Upper lobe of right lung (tissue), 1 donor: Measurements from ENCODE around the gene TRIM47. TPM values are rescaled to one million over a fixed set of nuclear protein-coding genes. Genes with fewer than 3 reads are reported as not detected.
A peak's percentile ranks its signal among the peaks of the same experiment; 100 is the strongest.

ENCODE experiments used
- ATAC-seq: fragments of 200-7000 bp; cut with Tn5 transposase; one replicate; pipeline ENCODE4 v1.9.1; 2020; ENCODE audit warnings: mild to moderate bottlenecking, moderate library complexity
- DNase-seq: peaks from one replicate; pipeline ENCODE4 v3.0.0-alpha.2; 2020
- H3K27ac ChIP-seq: fragments of 200-600 bp; one replicate; pipeline ENCODE4 v1.8.0; 2022
- H3K27me3 ChIP-seq: fragments of 200-600 bp; one replicate; pipeline ENCODE4 v1.8.0; 2022; ENCODE audit warnings: mild to moderate bottlenecking
- H3K36me3 ChIP-seq: fragments of 200-600 bp; one replicate; pipeline ENCODE4 v1.8.0; 2022
- H3K4me1 ChIP-seq: fragments of 200-600 bp; one replicate; pipeline ENCODE4 v1.8.0; 2022
- H3K4me3 ChIP-seq: fragments of 200-600 bp; one replicate; pipeline ENCODE4 v1.8.0; 2022; ENCODE audit warnings: mild to moderate bottlenecking
- H3K9me3 ChIP-seq: fragments of 200-600 bp; one replicate; pipeline ENCODE4 v1.8.0; 2022
- CTCF ChIP-seq: fragments of 200-600 bp; IDR thresholded peaks from one replicate; pipeline ENCODE4 v1.8.0; 2022; ENCODE audit warnings: antibody characterized with exemption
- intact Hi-C: fragments of 100-400 bp; cut with DNase I; formaldehyde crosslinking; loops from one replicate; pipeline ENCODE4 v1.11.0; 2022
- total RNA-seq: library from RNA; stranded (reverse); fragmentation: NEBNext Ultra II Directional; extraction: Animal tissue kit (Norgen Biotek cat#: 25700); gene quantifications from one replicate; pipeline ENCODE4 v1.2.1, GENCODE V29; 2021
- donor health status: DM: no; HTN: yes; CAD: no; lungs with severe emphysema.

The TRIM47 gene
- total RNA-seq, 1 donor from 2014 or later = 31.0 TPM

- ATAC-seq = peak; percentile 1
- intact Hi-C loops = no loop called here
Measured at GRCh38 chr17:75831032-75831571, 47.3 kb downstream of the TRIM47 start.

GRCh38 chr17:75830164-75831031, 48.0 kb downstream of the TRIM47 start:
- TF ChIP-seq CTCF = peak; percentile 43
- no peak overlapping the region for H3K27ac ChIP-seq
- intact Hi-C loops = no loop called here
- no peak for DNase-seq
- no peaks in the 10 kb centered on the region for H3K9me3 ChIP-seq
- peaks cover 50% of the 10 kb centered on the region for H3K36me3 ChIP-seq
- peaks cover 16% of the 10 kb centered on the region for H3K4me1 ChIP-seq
- H3K4me3 ChIP-seq = no peak overlapping the region
- no peaks in the 10 kb centered on the region for H3K27me3 ChIP-seq
- no peak for ATAC-seq

More at GRCh38 chr17:75831032-75831571, 47.3 kb downstream of the TRIM47 start:
- H3K4me1 ChIP-seq = peaks cover 16% of the 10 kb centered on the region
- H3K9me3 ChIP-seq = no peaks in the 10 kb centered on the region
- H3K27me3 ChIP-seq = no peaks in the 10 kb centered on the region
- TF ChIP-seq CTCF = no peak
- peaks cover 52% of the 10 kb centered on the region for H3K36me3 ChIP-seq
- no peak overlapping the region for H3K4me3 ChIP-seq
- DNase-seq = no peak
- no peak overlapping the region for H3K27ac ChIP-seq

DNA sequence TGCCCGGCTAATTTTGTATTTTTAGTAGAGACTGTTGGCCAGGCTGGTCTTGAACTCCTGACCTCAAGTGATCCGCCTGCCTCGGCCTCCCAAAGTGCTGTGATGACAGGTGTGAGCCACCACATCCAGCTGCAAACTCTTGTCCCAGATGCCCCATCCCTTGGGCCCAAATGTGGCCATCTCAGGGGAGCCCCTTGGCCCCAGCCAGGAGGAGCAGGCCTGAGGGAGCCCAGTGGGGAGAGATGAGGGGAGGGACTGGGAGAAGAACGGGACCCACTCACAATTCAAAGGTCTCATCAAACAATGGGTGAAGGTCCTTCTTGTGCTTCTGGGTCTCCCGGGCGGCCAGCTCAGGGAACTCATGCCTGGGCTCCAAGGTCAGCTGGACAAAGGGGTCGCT, 48.6 kb downstream of the TRIM47 start:
- Histone ChIP-seq H3K4me3 (no peak overlapping the region), H3K27ac (no peak overlapping the region), H3K36me3 (peaks cover 50% of the 10 kb centered on the region), H3K27me3 (no peaks in the 10 kb centered on the region), H3K4me1 (peaks cover 16% of the 10 kb centered on the region), H3K9me3 (no peaks in the 10 kb centered on the region)
- intact Hi-C loops = no loop called here
- ATAC-seq = no peak
- no peak for TF ChIP-seq CTCF
- no peak for DNase-seq

- no peak for TF ChIP-seq CTCF
- intact Hi-C loops = no loop called here
- H3K4me3 ChIP-seq = no peak overlapping the region
- peaks cover 55% of the 10 kb centered on the region for H3K36me3 ChIP-seq
- no peaks in the 10 kb centered on the region for H3K9me3 ChIP-seq
- no peak for ATAC-seq
- H3K27ac ChIP-seq = no peak overlapping the region
- peaks cover 16% of the 10 kb centered on the region for H3K4me1 ChIP-seq
- no peaks in the 10 kb centered on the region for H3K27me3 ChIP-seq
- DNase-seq = no peak
Measured at GRCh38 chr17:75828741-75829140, 49.6 kb downstream of the TRIM47 start.

DNA sequence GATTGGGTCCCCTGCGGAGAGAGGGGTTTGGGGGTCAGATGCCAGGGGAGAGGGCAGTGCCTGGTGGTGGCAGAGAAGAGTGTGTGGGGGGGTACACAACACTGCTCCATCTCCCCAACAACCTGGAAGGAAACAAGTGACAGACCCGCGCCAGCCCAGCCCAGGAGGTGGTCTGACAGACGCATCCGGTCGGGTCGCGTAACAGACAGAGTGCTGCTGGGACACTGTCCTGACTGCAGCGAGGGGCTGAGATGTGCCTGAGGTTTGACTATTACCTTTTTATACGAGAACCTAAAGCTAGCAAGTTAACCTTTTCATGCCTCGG, 50.3 kb downstream of the TRIM47 start:
- ATAC-seq (no peak), DNase-seq (no peak)
- no peak for TF ChIP-seq CTCF
- Histone ChIP-seq H3K4me1 (peaks cover 16% of the 10 kb centered on the region), H3K4me3 (peak overlapping the region; percentile 24), H3K27ac (peak overlapping the region; percentile 77), H3K9me3 (no peaks in the 10 kb centered on the region), H3K36me3 (peaks cover 57% of the 10 kb centered on the region), H3K27me3 (no peaks in the 10 kb centered on the region)
- intact Hi-C loops = no loop called here
